Stimulated activated CD8-positive, alpha-beta memory T cell treated with anti-CD3 and anti-CD28 coated beads, Interleukin-4, amount 100 ng/mL, for 4 hours (primary cell): Measurements from ENCODE around the gene NEMF.
A peak's percentile ranks its signal among the peaks of the same experiment; 100 is the strongest.
"Not testable (repeated sequence)": the region's sequence is repeated elsewhere in the genome, so short reads cannot be mapped to it uniquely, and the experiment has no call there.

Experiments
- DNase-seq, 2 donors: peaks; one replicate each; pipeline ENCODE4 v3.0.0-alpha.2; 2020; ENCODE audit warnings: low read depth in 2 of 2, low spot score in 1 of 2

The NEMF gene

DNA sequence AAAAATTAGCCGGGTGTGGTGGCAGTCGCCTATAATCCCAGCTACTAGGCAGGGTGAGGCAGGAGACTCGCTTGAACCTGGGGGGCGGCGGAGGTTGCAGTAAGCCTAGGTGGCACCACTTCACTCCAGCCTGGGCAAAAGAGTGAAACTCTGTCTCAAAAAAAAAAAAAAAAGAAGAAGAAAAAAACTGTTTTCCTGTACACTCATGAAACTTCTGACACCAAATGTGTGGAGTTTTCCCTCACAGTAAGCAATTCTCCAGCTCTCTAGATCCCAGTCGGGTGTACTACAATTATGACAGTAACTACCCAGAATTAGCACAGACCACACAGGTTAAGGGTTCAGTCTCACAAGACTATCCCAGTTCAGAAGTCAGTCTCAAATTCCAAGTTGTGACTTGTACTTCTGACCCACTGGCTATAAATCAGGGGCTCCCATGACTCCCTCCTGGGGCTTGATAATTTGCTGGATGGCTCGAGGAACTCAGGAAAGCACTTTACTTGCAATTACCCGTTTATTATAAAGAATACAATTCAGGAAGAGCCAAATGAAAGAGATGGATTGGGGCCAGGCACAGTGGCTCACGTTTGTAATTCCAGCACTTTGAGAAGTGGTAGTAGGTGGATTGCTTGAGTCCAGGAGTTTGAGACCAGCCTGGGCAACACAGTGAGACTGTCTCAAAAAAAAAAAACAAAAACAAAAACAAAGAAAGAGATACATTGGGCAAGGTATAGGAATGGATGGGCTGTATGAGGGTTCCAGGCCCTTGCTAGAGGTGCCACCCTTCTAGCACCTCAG lies 27.9 kb upstream of the NEMF start:
- no peak for DNase-seq

GRCh38 chr14:49879646-49880204 lies 27.1 kb upstream of the NEMF start:
- DNase-seq: no peak

DNA sequence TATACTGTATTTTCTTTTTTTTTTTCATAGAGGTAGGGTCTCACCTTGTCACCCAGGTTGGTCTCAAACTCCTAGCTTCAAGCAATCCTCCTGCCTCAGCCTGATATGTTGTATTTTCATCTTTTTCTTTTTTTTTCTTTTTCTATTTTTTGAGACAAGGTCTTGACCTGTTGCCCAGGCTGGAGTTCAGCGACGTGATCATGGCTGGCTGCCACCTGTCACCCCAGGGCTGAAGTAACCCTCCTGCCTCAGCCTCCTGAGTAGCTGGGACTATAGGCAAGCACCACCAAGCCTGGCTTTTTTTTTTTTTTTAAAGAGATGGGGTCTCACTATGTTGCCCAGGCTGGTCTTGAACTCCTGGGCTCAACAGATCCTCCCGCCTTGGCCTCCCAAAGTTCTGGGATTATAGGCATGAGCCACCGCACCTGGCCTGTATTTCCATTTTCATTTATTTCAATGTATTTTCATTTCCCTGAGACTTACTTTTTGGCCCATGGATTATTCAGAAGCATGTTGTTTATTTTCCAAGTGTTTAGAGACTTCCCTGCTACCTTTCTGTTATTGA lies 24.1 kb upstream of the NEMF start:
- no peak for DNase-seq

- no peak for DNase-seq
Observed at GRCh38 chr14:49875640-49876198, 23.1 kb upstream of the NEMF start.

DNA sequence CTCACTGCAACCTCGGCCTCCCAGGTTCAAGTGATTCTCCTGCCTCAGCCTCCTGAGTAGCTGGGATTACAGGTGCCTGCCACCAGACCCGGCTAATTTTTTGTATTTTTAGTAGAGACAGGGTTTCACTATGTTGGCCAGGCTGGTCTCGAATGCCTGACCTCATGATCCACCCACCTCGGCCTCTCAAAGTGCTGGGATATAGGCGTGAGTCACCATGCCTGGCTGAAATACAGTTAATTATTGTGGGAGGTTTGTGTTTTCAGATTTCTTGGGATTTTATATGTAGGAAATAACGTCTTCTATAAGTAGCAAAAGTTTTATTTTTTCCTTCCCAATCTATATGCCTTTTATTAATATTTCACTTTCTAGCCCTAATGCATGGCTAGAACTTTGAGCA lies 21.0 kb upstream of the NEMF start:
- DNase-seq: not testable (repeated sequence)

- no peak for DNase-seq
Observed at GRCh38 chr14:49870908-49871307, 18.3 kb upstream of the NEMF start.

DNA sequence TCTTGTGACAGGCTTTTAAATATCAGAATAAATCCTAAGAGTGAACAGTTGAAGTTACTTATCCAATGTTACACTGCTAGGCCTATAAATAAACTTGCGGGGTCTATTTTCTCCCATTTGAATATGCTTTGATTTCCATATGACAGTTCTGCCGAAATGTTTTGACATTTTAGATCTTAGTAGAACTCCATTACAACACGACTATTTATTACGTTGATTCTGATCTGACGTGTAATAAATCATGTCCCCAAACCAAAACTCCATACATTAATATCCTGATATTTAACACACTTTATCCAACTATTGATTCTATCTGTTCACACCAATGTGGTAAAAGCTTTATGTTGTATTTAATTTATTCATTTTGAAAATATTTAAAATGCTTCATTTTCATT lies 16.1 kb upstream of the NEMF start:
- DNase-seq: no peak

DNA sequence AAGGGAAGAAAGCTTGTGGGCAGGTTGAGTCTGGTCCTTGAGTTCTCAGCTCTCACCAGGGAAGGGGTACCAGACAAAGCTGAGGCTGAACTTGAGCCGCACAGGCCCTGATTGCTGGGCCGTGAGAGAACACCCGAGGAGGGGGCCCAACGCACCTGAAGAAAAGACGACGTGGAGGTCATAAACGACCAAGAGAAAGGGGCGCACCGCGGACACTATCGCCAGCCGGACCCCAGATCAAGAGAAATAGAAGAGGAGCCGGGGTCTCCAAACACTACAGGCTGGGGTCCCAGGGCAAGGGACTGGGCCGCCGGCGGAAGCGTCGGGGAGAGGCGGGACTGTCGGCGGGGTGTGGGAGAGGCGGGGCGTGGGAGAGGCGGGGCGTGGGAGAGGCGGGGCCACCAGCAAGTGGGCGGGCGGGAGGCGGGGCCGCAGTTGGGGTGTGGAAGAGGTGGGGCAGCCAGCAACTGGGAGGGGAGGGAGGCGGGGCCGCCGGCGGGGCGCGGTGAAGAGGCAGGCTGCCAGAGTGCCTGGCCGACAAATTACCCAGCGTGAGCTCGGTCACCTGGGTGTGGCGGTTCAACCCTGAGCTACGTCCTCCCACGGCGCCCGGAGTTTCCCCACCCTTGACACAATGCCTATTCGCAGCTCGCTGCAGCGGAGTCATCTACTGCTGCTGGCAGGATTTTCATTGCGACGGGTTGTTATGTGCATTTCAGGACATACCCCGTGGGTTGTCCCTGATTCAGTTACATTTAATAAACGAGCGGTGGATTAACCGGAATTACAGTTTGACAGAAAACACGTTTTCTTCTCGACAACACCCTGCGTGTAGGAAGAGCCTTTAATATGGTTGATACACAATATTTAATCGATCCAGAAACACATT lies 15.5 kb upstream of the NEMF start:
- peak; percentile 93 to 98 for DNase-seq

GRCh38 chr14:49865431-49865859 lies 12.9 kb upstream of the NEMF start:
- peak; percentile 57 to 72 for DNase-seq

DNA sequence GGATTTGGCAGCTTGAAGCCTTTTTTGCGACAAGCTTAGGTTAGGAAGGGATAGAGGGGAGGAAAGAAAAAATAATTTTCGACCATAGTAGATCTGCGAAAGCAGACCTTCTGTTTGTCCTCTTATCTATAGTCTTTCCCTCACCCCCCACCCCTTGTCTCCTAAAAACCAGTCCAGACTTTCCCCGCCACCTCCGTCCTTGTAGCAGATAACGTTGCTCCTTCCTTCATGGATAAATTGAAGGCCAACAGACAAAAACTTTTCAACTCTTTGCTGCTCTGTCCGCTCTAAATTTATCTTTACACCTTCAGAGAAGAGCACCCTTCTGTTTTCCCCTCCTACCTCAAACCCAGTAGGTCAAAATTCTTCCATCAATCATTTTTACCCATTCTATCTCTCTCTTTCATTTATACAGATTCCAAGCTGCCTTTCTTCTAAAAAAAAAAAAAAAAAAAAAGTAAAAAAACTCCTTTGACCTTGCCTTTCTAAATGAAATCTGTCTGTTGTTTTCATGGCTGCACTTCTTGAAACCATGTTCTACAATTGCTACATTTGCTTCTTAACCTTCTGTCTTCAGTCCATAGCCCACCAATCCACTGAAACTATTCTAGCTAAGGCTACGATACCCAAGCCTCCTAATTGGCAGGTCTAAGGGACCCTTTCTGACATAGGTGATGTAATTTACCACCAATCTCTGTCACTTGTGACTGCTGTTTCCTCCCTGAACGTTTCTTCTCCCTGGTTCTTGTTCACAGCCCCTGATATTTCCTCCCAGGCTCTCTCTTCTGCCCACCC lies 11.1 kb upstream of the NEMF start:
- DNase-seq: no peak

GRCh38 chr14:49862089-49862673 lies 9.6 kb upstream of the NEMF start:
- peak; percentile 64 to 81 for DNase-seq

- peak in 1 of 2 donors; percentile 31 for DNase-seq
Observed at GRCh38 chr14:49861699-49862088, 9.1 kb upstream of the NEMF start.

GRCh38 chr14:49860988-49861698 lies 8.6 kb upstream of the NEMF start:
- DNase-seq: no peak

DNA sequence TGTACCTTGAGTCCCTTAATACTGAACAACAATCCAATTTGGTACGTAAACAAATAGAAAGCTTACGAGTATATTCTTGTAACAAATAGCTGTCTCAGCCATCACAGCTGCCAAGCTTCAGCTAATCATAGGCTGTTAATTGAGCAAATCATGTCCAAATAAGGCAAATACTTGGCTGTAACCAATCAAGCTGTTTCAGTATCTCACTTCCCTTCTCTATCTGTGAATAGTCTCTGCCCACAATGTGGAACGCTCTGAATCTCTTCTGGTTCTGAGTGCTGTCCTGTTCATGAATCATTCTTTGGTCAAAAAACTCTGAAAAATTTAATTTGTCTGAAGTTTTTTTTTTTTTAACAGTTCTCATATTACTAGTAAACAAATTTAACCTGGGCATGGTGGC lies 5.8 kb upstream of the NEMF start:
- DNase-seq: no peak

GRCh38 chr14:49857427-49858003 lies 4.9 kb upstream of the NEMF start:
- no peak for DNase-seq

DNA sequence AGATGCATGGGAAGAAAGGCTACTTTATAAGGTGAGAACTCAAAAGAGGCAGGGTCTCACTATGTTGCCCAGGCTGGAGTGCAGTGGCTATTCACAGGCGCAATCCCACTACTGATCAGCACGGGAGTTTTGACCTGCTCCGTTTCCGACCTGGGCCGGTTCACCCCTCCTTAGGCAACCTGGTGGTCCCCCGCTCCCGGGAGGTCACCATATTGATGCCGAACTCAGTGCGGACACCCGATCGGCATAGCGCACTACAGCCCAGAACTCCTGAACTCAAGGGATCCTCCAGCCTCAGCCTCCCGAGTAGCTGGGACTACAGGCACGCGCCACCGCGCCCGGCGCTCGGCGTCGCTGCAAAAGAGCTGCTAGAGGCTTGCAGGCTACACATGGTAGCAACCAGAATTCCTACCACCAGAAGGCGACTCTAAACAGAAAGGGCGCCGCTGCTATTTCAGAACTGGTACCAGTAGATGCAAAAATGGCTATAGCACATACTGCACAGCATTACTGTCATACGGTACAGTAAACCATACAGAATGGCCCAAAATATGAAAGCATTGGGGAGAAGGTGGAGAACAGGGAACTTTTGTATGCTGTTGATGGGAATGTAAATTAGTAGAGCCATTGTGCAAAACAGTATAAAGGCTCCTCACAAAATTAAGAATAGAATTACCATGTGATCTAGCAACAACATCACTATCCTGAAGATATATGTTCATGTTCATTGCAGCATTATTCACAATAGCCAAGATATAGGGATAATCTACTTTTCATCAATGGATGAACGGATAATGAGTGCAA lies 1.2 kb upstream of the NEMF start:
- DNase-seq: peak; percentile 35 to 49

GRCh38 chr14:49853158-49853477 lies 530 bp upstream of the NEMF start:
- DNase-seq: no peak

- no peak for DNase-seq
Observed at GRCh38 chr14:49851813-49852212, 775 bp downstream of the NEMF start.
